GM12878 (cell line): ENCODE results near the gene MAP3K5. TPM values are rescaled to one million over a fixed set of nuclear protein-coding genes. Genes with fewer than 3 reads are reported as not detected.

ENCODE experiments used
- BACH1 ChIP-seq: fragments of 450-650 bp; IDR thresholded peaks from 2 replicates; pipeline ENCODE4 v1.6.1; 2017; ENCODE audit warnings: mild to moderate bottlenecking, borderline replicate concordance
- BRCA1 ChIP-seq: IDR thresholded peaks from 2 replicates; pipeline ENCODE4 v1.6.1; 2011; ENCODE audit warnings: low read depth, low read length, improper control_type of control experiment
- CREB1 ChIP-seq: IDR thresholded peaks from 2 replicates; pipeline ENCODE4 v1.6.1; 2012; ENCODE audit warnings: low read depth, mild to moderate bottlenecking, inconsistent platforms
- E2F4 ChIP-seq: IDR thresholded peaks from 2 replicates; pipeline ENCODE4 v1.6.1; 2012; ENCODE audit warnings: low read depth, low read length, improper control_type of control experiment
- HDAC2 ChIP-seq: fragments of 200-600 bp; sonication (generic); IDR thresholded peaks from 2 replicates; pipeline ENCODE4 v1.6.1; 2017
- IKZF1 ChIP-seq: fragments of 450-650 bp; conservative IDR thresholded peaks from 2 replicates; pipeline ENCODE4 v1.6.1; 2017; ENCODE audit warnings: antibody characterized with exemption, mild to moderate bottlenecking
- KLF5 ChIP-seq: fragments of 450-650 bp; IDR thresholded peaks from 2 replicates; pipeline ENCODE4 v1.6.1; 2014; ENCODE audit warnings: mild to moderate bottlenecking; ENCODE audit not compliant: partially characterized antibody
- LARP7 ChIP-seq: fragments of 450-650 bp; IDR thresholded peaks from 2 replicates; pipeline ENCODE4 v1.6.1; 2017; ENCODE audit warnings: mild to moderate bottlenecking
- NFYB ChIP-seq: IDR thresholded peaks from 2 replicates; pipeline ENCODE4 v1.6.1; 2011; ENCODE audit warnings: low read depth, mild to moderate bottlenecking, low read length, improper control_type of control experiment, moderate library complexity; ENCODE audit not compliant: insufficient read depth
- RB1 ChIP-seq: fragments of 450-650 bp; formaldehyde crosslinking; IDR thresholded peaks from 2 replicates; pipeline ENCODE4 v1.6.1; 2017; ENCODE audit warnings: mild to moderate bottlenecking, borderline replicate concordance
- SMARCA5 ChIP-seq: fragments of 450-650 bp; IDR thresholded peaks from 2 replicates; pipeline ENCODE4 v1.6.1; 2017; ENCODE audit warnings: mild to moderate bottlenecking
- USF2 ChIP-seq: IDR thresholded peaks from 2 replicates; pipeline ENCODE4 v1.6.1; 2011; ENCODE audit warnings: low read depth, low read length, improper control_type of control experiment, borderline replicate concordance
- WRNIP1 ChIP-seq: IDR thresholded peaks from 2 replicates; pipeline ENCODE4 v1.6.1; 2011; ENCODE audit warnings: low read depth, low read length, improper control_type of control experiment, borderline replicate concordance
- YY1 ChIP-seq: IDR thresholded peaks from 2 replicates; pipeline ENCODE4 v1.6.1; 2011; ENCODE audit warnings: low read depth, mild to moderate bottlenecking, low read length
- ZBTB4 ChIP-seq: fragments of 450-650 bp; formaldehyde crosslinking; IDR thresholded peaks from 2 replicates; pipeline ENCODE4 v1.4.0; 2022; ENCODE audit warnings: mild to moderate bottlenecking, moderate library complexity
- ZNF24 ChIP-seq: fragments of 450-650 bp; IDR thresholded peaks from 2 replicates; pipeline ENCODE4 v1.6.1; 2017; ENCODE audit warnings: antibody characterized with exemption, mild to moderate bottlenecking
- ZNF384 ChIP-seq: IDR thresholded peaks from 2 replicates; pipeline ENCODE4 v1.6.1; 2012; ENCODE audit warnings: low read depth, mild to moderate bottlenecking, low read length, improper control_type of control experiment, borderline replicate concordance
- polyA plus RNA-seq, 11 experiments: library from polyadenylated mRNA; depleted of rRNA in 4 of 11; unstranded in 6 of 11; stranded (reverse) in 5 of 11; fragments of >200 nt; fragmentation: Nextera tagmentation in 4 of 11; fragmentation: Illumina TruSeq in 1 of 11; extraction: Ambion mirVana in 4 of 11; extraction: Trizol in 1 of 11; gene quantifications; 1 replicate in 1 of 11; 2 replicates in 10 of 11; pipeline versions ENCODE4 v1.2.1 to v1.2.3, GENCODE V29; 2011 to 2016; ENCODE audit warnings: inconsistent platforms in 2 of 11, missing spikeins in 2 of 11, low read depth in 1 of 11
- total RNA-seq, 4 experiments: library from RNA; depleted of rRNA in 3 of 4; stranded (reverse); fragments of >200 nt in 3 of 4; fragmentation: Illumina TruSeq in 1 of 4; extraction: Trizol in 1 of 4; gene quantifications; 2 replicates each; pipeline versions ENCODE4 v1.2.1 to v1.2.3, GENCODE V29; 2013 to 2021
- TF ChIP-seq, protein P1 (sequence below): IDR thresholded peaks from 2 replicates; pipeline ENCODE4 v1.6.1; 2011; ENCODE audit warnings: borderline replicate concordance, low read depth, mild to moderate bottlenecking, moderate library complexity, low read length; ENCODE audit not compliant: insufficient read depth, poor library complexity, severe bottlenecking
- TF ChIP-seq, protein P2 (sequence below), 3 experiments: IDR thresholded peaks in 2 of 3; conservative IDR thresholded peaks in 1 of 3; 2 replicates each; pipeline ENCODE4 v1.5.1; 2011; ENCODE audit warnings: low read depth in 3 of 3, low read length in 3 of 3, mild to moderate bottlenecking in 3 of 3, control low read depth in 2 of 3, moderate library complexity in 2 of 3, inconsistent platforms in 1 of 3, mixed read lengths in 1 of 3; ENCODE audit not compliant: control insufficient read depth in 2 of 3, insufficient read depth in 1 of 3; ENCODE audit errors: extremely low read depth in 1 of 3

The MAP3K5 gene
- total and polyA plus RNA-seq, 10 of the 15 experiments (the other 5 are each of a cell fraction or from before 2014, with no cell fraction given) = 5.4 to 34.3 (median 26.4) TPM

- TF ChIP-seq, protein P1, sequence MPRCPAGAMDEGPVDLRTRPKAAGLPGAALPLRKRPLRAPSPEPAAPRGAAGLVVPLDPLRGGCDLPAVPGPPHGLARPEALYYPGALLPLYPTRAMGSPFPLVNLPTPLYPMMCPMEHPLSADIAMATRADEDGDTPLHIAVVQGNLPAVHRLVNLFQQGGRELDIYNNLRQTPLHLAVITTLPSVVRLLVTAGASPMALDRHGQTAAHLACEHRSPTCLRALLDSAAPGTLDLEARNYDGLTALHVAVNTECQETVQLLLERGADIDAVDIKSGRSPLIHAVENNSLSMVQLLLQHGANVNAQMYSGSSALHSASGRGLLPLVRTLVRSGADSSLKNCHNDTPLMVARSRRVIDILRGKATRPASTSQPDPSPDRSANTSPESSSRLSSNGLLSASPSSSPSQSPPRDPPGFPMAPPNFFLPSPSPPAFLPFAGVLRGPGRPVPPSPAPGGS = no peak
- TF ChIP-seq BRCA1 = no peak
- TF ChIP-seq USF2 = no peak
- peak; percentile 87 for TF ChIP-seq SMARCA5
- no peak for TF ChIP-seq KLF5
- TF ChIP-seq YY1 = peak; percentile 67
- peak; percentile 80 for TF ChIP-seq LARP7
- no peak for TF ChIP-seq WRNIP1
- TF ChIP-seq NFYB = no peak
- peak; percentile 47; the same call in 1 of the 2 replicates for TF ChIP-seq BACH1
- peak; percentile 63; the same call in 1 of the 2 replicates for TF ChIP-seq RB1
- TF ChIP-seq E2F4 = no peak
- TF ChIP-seq ZBTB4 (CRISPR knock-in tag) = no peak
- TF ChIP-seq IKZF1 = peak; percentile 56
- no peak for TF ChIP-seq HDAC2
- no peak for TF ChIP-seq ZNF384
- TF ChIP-seq CREB1 = no peak
- TF ChIP-seq, protein P2, sequence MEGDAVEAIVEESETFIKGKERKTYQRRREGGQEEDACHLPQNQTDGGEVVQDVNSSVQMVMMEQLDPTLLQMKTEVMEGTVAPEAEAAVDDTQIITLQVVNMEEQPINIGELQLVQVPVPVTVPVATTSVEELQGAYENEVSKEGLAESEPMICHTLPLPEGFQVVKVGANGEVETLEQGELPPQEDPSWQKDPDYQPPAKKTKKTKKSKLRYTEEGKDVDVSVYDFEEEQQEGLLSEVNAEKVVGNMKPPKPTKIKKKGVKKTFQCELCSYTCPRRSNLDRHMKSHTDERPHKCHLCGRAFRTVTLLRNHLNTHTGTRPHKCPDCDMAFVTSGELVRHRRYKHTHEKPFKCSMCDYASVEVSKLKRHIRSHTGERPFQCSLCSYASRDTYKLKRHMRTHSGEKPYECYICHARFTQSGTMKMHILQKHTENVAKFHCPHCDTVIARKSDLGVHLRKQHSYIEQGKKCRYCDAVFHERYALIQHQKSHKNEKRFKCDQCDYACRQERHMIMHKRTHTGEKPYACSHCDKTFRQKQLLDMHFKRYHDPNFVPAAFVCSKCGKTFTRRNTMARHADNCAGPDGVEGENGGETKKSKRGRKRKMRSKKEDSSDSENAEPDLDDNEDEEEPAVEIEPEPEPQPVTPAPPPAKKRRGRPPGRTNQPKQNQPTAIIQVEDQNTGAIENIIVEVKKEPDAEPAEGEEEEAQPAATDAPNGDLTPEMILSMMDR (IDR thresholded peaks at IDR 0.05 in 2 of 3, conservative IDR thresholded peaks at IDR 0.05 in 1 of 3; ENCODE audit: control insufficient read depth in 2 of 3, extremely low read depth in 1 of 3, insufficient read depth in 1 of 3, low read depth in 3 of 3, low read length in 3 of 3) = peak; percentile 64 to 79 (median 68)
- TF ChIP-seq ZNF24 = no peak
Measured at GRCh38 chr6:136550330-136551071, 241.8 kb downstream of the MAP3K5 start, which contains the start of gene MAP7 (continued).
